K562 (cell line): ENCODE data around the gene BHLHE23.

Experiments used
- RBM39 ChIP-seq: fragments of 200-400 bp; formaldehyde crosslinking; optimal IDR thresholded peaks from 2 replicates; pipeline ENCODE3; 2018; ENCODE audit warnings: low read depth, low read length
- ZMIZ1 ChIP-seq, 2 experiments: fragments of 150-350 bp in 1 of 2; IDR thresholded peaks; 2 replicates each; pipeline ENCODE4 v1.6.1; 2012 to 2016; ENCODE audit warnings: low read depth in 2 of 2, low read length in 2 of 2, mild to moderate bottlenecking in 1 of 2, moderate library complexity in 1 of 2

- TF ChIP-seq RBM39, result no peak
- no peak for TF ChIP-seq ZMIZ1 (IDR thresholded peaks at IDR 0.05; ENCODE audit: low read depth in 2 of 2, low read length in 2 of 2)
Measured at GRCh38 chr20:63020681-63021080, 13.9 kb upstream of the BHLHE23 start.
